Trophoblast cell (in vitro differentiated cells and primary cell): ENCODE data around the gene SLC7A14.

Experiments
- DNase-seq, 2 donors: peaks; one replicate each; pipeline ENCODE4 v3.0.0-alpha.2; 2016
- H2AFZ ChIP-seq: 2 replicates; pipeline ENCODE4 v1.6.1; 2013; ENCODE audit warnings: low read length, moderate library complexity, mild to moderate bottlenecking; ENCODE audit not compliant: insufficient read depth, poor library complexity
- H2AK5ac ChIP-seq: 2 replicates; pipeline ENCODE4 v1.6.1; 2013; ENCODE audit warnings: mild to moderate bottlenecking, low read length
- H2BK120ac ChIP-seq: 2 replicates; pipeline ENCODE4 v1.6.1; 2013; ENCODE audit warnings: low read length, mild to moderate bottlenecking, moderate library complexity; ENCODE audit not compliant: insufficient read depth, poor library complexity
- H2BK12ac ChIP-seq: 2 replicates; pipeline ENCODE4 v1.6.1; 2013; ENCODE audit warnings: mild to moderate bottlenecking, low read length, moderate library complexity
- H2BK5ac ChIP-seq: 2 replicates; pipeline ENCODE4 v1.6.1; 2013; ENCODE audit warnings: low read length, low read depth, moderate library complexity, mild to moderate bottlenecking; ENCODE audit not compliant: poor library complexity
- H3K14ac ChIP-seq: 2 replicates; pipeline ENCODE4 v1.6.1; 2013; ENCODE audit warnings: mild to moderate bottlenecking, low read length
- H3K18ac ChIP-seq: 2 replicates; pipeline ENCODE4 v1.6.1; 2013; ENCODE audit warnings: mild to moderate bottlenecking, low read length
- H3K23ac ChIP-seq: 2 replicates; pipeline ENCODE4 v1.6.1; 2013; ENCODE audit warnings: low read length
- H3K27ac ChIP-seq: 2 replicates; pipeline ENCODE4 v1.5.1; 2013; ENCODE audit warnings: low read depth, mild to moderate bottlenecking, inconsistent platforms, low read length, moderate library complexity
- H3K27me3 ChIP-seq: 2 replicates; pipeline ENCODE4 v1.6.1; 2013; ENCODE audit warnings: inconsistent platforms, mild to moderate bottlenecking, low read length, moderate library complexity; ENCODE audit not compliant: insufficient read depth
- H3K36me3 ChIP-seq, 2 experiments: 1 replicate in 1 of 2; 2 replicates in 1 of 2; pipeline ENCODE4 v1.6.1; 2013; ENCODE audit warnings: low read length in 2 of 2, mild to moderate bottlenecking in 2 of 2, moderate library complexity in 1 of 2; ENCODE audit not compliant: insufficient read depth in 2 of 2, control insufficient read depth in 1 of 2
- H3K4ac ChIP-seq: 2 replicates; pipeline ENCODE4 v1.6.1; 2013; ENCODE audit warnings: low read depth, mild to moderate bottlenecking, low read length, moderate library complexity
- H3K4me1 ChIP-seq, 2 experiments: 1 replicate in 1 of 2; 2 replicates in 1 of 2; pipeline ENCODE4 v1.6.1; 2013; ENCODE audit warnings: low read length in 2 of 2, mild to moderate bottlenecking in 2 of 2, moderate library complexity in 1 of 2; ENCODE audit not compliant: insufficient read depth in 2 of 2, control insufficient read depth in 1 of 2
- H3K4me2 ChIP-seq: 2 replicates; pipeline ENCODE4 v1.6.1; 2013; ENCODE audit warnings: inconsistent platforms, mild to moderate bottlenecking, low read length, moderate library complexity
- H3K4me3 ChIP-seq: 2 replicates; pipeline ENCODE4 v1.5.1; 2013; ENCODE audit warnings: mild to moderate bottlenecking, low read depth, low read length, inconsistent platforms
- H3K79me1 ChIP-seq: one replicate; pipeline ENCODE4 v1.6.1; 2013; ENCODE audit warnings: low read length
- H3K79me2 ChIP-seq: 2 replicates; pipeline ENCODE4 v1.6.1; 2013; ENCODE audit warnings: low read length, mild to moderate bottlenecking; ENCODE audit not compliant: control insufficient read depth, insufficient read depth, poor library complexity
- H3K9ac ChIP-seq: 2 replicates; pipeline ENCODE4 v1.6.1; 2013; ENCODE audit warnings: mild to moderate bottlenecking, low read length
- H3K9me3 ChIP-seq: 2 replicates; pipeline ENCODE4 v1.6.1; 2013; ENCODE audit warnings: low read depth, mild to moderate bottlenecking, control low read depth, inconsistent platforms, low read length; ENCODE audit not compliant: insufficient read depth
- H4K12ac ChIP-seq: 2 replicates; pipeline ENCODE4 v1.6.1; 2013; ENCODE audit warnings: low read depth, mild to moderate bottlenecking, low read length, moderate library complexity
- H4K8ac ChIP-seq: 2 replicates; pipeline ENCODE4 v1.6.1; 2013; ENCODE audit warnings: low read depth, mild to moderate bottlenecking, low read length, moderate library complexity
- H4K91ac ChIP-seq: one replicate; pipeline ENCODE4 v1.6.1; 2013; ENCODE audit warnings: low read depth, mild to moderate bottlenecking, low read length, moderate library complexity
- WGBS: extraction: QIAGEN DNeasy Blood & Tissue Kit; methylation state at CpG from one replicate; pipeline ENCODE4 v1.1.7; 2013; ENCODE audit warnings: missing lambda C conversion rate; ENCODE audit not compliant: insufficient read length, insufficient coverage; ENCODE audit errors: extremely low coverage; 5-methylcytosine and 5-hydroxymethylcytosine counted together

Gene SLC7A14

DNA sequence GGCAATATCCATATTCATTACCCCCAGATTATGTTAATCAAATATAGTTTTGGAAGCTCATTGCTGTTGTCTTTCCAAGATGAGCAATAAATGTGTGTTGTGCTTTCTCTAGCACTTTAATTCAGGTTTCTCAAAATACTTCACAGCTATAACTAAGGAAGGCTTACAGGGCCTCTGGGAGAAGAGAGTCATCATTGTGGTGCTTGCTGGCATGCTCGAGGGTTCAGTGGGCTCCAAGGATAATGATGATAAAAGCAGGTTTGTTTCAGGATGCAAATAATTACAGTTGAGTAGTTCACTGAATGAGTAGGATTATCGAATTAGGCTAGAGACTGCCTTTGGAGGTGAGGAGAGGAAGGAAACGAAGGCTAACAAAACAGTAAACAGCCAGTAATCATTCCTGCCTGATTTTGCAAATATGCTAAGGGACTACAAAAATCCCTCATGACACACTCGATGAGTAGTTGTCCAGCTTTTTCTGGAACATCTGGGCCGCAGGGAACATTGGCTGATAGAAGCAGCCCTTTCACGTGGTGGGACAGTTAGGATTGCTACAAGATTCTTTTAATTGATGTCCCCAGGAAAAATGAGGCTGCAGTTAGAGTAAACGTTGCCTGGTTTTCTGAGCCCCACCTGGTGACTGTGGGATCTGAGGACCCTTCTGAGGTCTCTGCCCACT is 54.1 kb downstream of the SLC7A14 start:
- no peak overlapping the region for H3K9ac ChIP-seq
- no peaks in the 10 kb centered on the region for H3K4me1 ChIP-seq
- no peak overlapping the region for H3K4me2 ChIP-seq
- H2BK5ac ChIP-seq: no peak overlapping the region
- H3K36me3 ChIP-seq: no peaks in the 10 kb centered on the region
- H2AFZ ChIP-seq: no peak overlapping the region
- whole genome bisulfite sequencing: no CpG with 5 or more reads among the region's 7 CpGs
- no peak overlapping the region for H3K27ac ChIP-seq
- DNase-seq: no peak
- no peak overlapping the region for H3K4me3 ChIP-seq
- no peak overlapping the region for H3K18ac ChIP-seq
- no peak overlapping the region for H3K23ac ChIP-seq
- no peaks in the 10 kb centered on the region for H3K79me2 ChIP-seq
- H3K9me3 ChIP-seq: peaks cover under 1% of the 10 kb centered on the region
- no peak overlapping the region for H2AK5ac ChIP-seq
- no peak overlapping the region for H3K4ac ChIP-seq
- H2BK120ac ChIP-seq: no peak overlapping the region
- no peak overlapping the region for H3K14ac ChIP-seq
- no peaks in the 10 kb centered on the region for H3K27me3 ChIP-seq
- H4K91ac ChIP-seq: no peak overlapping the region
- H3K79me1 ChIP-seq: no peaks in the 10 kb centered on the region
- no peak overlapping the region for H4K8ac ChIP-seq
- H4K12ac ChIP-seq: no peak overlapping the region
- no peak overlapping the region for H2BK12ac ChIP-seq

DNA sequence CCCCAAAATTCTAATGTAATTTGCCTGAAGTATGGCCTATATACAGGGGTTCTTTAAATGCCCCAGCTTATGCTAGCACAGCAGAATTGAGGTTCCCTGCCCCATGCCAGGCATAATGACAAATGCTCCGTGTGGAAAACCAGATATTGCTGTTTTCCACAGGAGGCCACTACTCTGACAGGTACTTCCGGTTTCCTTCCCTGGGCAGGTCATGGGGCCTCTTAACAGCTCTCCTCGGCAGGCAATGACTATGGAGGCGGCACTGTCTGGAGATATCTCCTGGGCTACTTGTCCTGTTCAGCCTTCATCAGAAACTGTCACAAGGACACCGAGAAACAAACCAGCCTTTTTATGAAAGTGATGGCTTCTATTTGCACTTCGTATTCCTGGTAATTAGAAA is 54.8 kb downstream of the SLC7A14 start:
- no peak overlapping the region for H3K23ac ChIP-seq
- no peak for DNase-seq

DNA sequence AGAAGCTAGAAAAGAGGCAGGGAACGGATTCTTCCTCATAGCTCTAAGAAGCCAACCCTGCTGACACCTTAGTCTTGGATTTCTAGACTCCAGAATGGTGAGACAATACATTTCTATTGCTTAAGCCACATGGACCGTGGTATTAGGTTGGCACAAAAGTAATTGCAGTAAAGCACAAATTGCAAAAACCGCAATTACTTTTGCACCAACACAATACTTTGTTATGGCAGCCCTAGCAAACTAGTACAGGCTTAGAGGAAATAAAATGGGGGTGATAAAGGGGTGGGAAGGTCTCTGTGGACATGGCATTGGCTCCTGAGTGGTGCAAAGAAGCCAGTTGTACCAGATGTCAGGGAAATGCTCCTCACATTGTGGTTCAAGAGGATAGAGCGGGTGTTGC is 56.0 kb downstream of the SLC7A14 start:
- peaks cover 4% of the 10 kb centered on the region for H3K9me3 ChIP-seq
- no peak overlapping the region for H3K9ac ChIP-seq
- H3K4me1 ChIP-seq: no peaks in the 10 kb centered on the region
- H4K8ac ChIP-seq: no peak overlapping the region
- no peak overlapping the region for H2BK120ac ChIP-seq
- H3K18ac ChIP-seq: no peak overlapping the region
- H3K36me3 ChIP-seq: no peaks in the 10 kb centered on the region
- no peak overlapping the region for H2AK5ac ChIP-seq
- no peak overlapping the region for H3K23ac ChIP-seq
- H3K79me2 ChIP-seq: no peaks in the 10 kb centered on the region
- no peak overlapping the region for H3K4me3 ChIP-seq
- H2AFZ ChIP-seq: no peak overlapping the region
- no peaks in the 10 kb centered on the region for H3K27me3 ChIP-seq
- no peak overlapping the region for H3K4ac ChIP-seq
- DNase-seq: no peak
- H4K91ac ChIP-seq: no peak overlapping the region
- H2BK5ac ChIP-seq: no peak overlapping the region
- no peak overlapping the region for H3K14ac ChIP-seq
- H2BK12ac ChIP-seq: no peak overlapping the region
- no peak overlapping the region for H4K12ac ChIP-seq
- no CpG with 5 or more reads among the region's 4 CpGs for WGBS
- no peaks in the 10 kb centered on the region for H3K79me1 ChIP-seq
- H3K27ac ChIP-seq: no peak overlapping the region
- no peak overlapping the region for H3K4me2 ChIP-seq

More for the DNA sequence above, 54.8 kb downstream of the SLC7A14 start:
- H3K4me3 ChIP-seq: no peak overlapping the region
- H2AK5ac ChIP-seq: no peak overlapping the region
- no peak overlapping the region for H2BK12ac ChIP-seq
- H3K27ac ChIP-seq: no peak overlapping the region
- no peaks in the 10 kb centered on the region for H3K36me3 ChIP-seq
- H3K79me1 ChIP-seq: no peaks in the 10 kb centered on the region
- no peak overlapping the region for H3K9ac ChIP-seq
- H4K91ac ChIP-seq: no peak overlapping the region
- WGBS: no CpG with 5 or more reads among the region's 6 CpGs
- H2BK5ac ChIP-seq: no peak overlapping the region
- no peak overlapping the region for H3K4me2 ChIP-seq
- H3K4me1 ChIP-seq: no peaks in the 10 kb centered on the region
- no peaks in the 10 kb centered on the region for H3K79me2 ChIP-seq
- no peak overlapping the region for H3K14ac ChIP-seq
- H3K18ac ChIP-seq: no peak overlapping the region
- no peak overlapping the region for H2AFZ ChIP-seq
- H4K8ac ChIP-seq: no peak overlapping the region
- no peak overlapping the region for H3K4ac ChIP-seq
- peaks cover 4% of the 10 kb centered on the region for H3K9me3 ChIP-seq
- no peak overlapping the region for H2BK120ac ChIP-seq
- H4K12ac ChIP-seq: no peak overlapping the region
- H3K27me3 ChIP-seq: no peaks in the 10 kb centered on the region

DNA sequence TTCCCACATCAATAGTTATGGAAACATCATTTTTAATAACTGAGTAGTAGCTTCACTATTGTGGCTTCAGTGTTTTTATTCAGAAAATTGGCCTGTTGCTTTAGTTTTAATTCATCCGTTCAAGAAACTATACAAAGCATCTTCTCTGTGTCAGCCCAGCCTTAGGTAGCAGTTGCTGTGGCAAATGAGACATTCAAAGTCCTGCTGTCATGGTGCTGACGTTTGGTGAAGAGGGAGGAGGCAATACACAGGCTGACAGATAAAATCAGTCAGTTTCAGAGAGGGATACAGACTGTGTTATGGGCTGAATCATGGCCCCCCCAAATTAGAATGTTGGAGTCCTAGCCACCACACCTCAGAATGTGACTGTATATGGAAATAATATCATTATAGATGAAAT is 56.5 kb downstream of the SLC7A14 start:
- H3K36me3 ChIP-seq: no peaks in the 10 kb centered on the region
- H3K9me3 ChIP-seq: peaks cover 4% of the 10 kb centered on the region
- H2BK5ac ChIP-seq: no peak overlapping the region
- H4K8ac ChIP-seq: no peak overlapping the region
- no peaks in the 10 kb centered on the region for H3K27me3 ChIP-seq
- DNase-seq: no peak
- H3K79me2 ChIP-seq: no peaks in the 10 kb centered on the region
- no peak overlapping the region for H3K23ac ChIP-seq
- H3K9ac ChIP-seq: no peak overlapping the region
- no peak overlapping the region for H3K14ac ChIP-seq
- H3K4me2 ChIP-seq: no peak overlapping the region
- H2AFZ ChIP-seq: no peak overlapping the region
- no peak overlapping the region for H3K4me3 ChIP-seq
- H3K18ac ChIP-seq: no peak overlapping the region
- H4K91ac ChIP-seq: no peak overlapping the region
- H4K12ac ChIP-seq: no peak overlapping the region
- no peak overlapping the region for H2BK12ac ChIP-seq
- H3K79me1 ChIP-seq: no peaks in the 10 kb centered on the region
- H2BK120ac ChIP-seq: no peak overlapping the region
- H2AK5ac ChIP-seq: no peak overlapping the region
- H3K4ac ChIP-seq: no peak overlapping the region
- no peaks in the 10 kb centered on the region for H3K4me1 ChIP-seq
- no peak overlapping the region for H3K27ac ChIP-seq
- no CpG with 5 or more reads among the region's 2 CpGs for WGBS
